Spleen (tissue), 13 donors: ENCODE measurements around the gene DMAC1. TPM values are rescaled to one million over a fixed set of nuclear protein-coding genes. Genes with fewer than 3 reads are reported as not detected.

Source experiments
- DNase-seq: peaks from one replicate; pipeline ENCODE4 v3.0.0-alpha.2; 2020
- H3K27ac ChIP-seq, 8 donors: fragments of 200-600 bp; sonication (generic) in 7 of 8; 1 replicate in 4 of 8; 2 replicates in 4 of 8; pipeline versions ENCODE4 v1.5.0 to v1.8.0; 2016 to 2021; ENCODE audit warnings: inconsistent platforms in 4 of 8, mild to moderate bottlenecking in 4 of 8, moderate library complexity in 1 of 8
- H3K27me3 ChIP-seq, 7 donors: fragments of 200-600 bp; sonication (generic) in 6 of 7; replicated peaks in 1 of 7; 1 replicate in 4 of 7; 2 replicates in 3 of 7; pipeline versions ENCODE4 v1.5.0 to v1.8.0; 2016 to 2021; ENCODE audit warnings: inconsistent platforms in 3 of 7, mild to moderate bottlenecking in 1 of 7
- H3K36me3 ChIP-seq, 6 donors: fragments of 200-600 bp; sonication (generic) in 5 of 6; 1 replicate in 4 of 6; 2 replicates in 2 of 6; pipeline versions ENCODE4 v1.5.0 to v1.8.0; 2016 to 2021; ENCODE audit warnings: inconsistent platforms in 2 of 6
- H3K4me1 ChIP-seq, 6 donors: fragments of 200-600 bp; sonication (generic) in 5 of 6; 1 replicate in 3 of 6; 2 replicates in 3 of 6; pipeline versions ENCODE4 v1.5.0 to v1.8.0; 2016 to 2021; ENCODE audit warnings: inconsistent platforms in 3 of 6
- H3K4me3 ChIP-seq, 8 donors: fragments of 200-600 bp; sonication (generic) in 7 of 8; 1 replicate in 4 of 8; 2 replicates in 4 of 8; pipeline versions ENCODE4 v1.5.0 to v1.8.0; 2016 to 2021; ENCODE audit warnings: inconsistent platforms in 4 of 8, mild to moderate bottlenecking in 4 of 8, moderate library complexity in 2 of 8
- H3K9me3 ChIP-seq, 8 donors: fragments of 200-600 bp; sonication (generic) in 7 of 8; 1 replicate in 4 of 8; 2 replicates in 4 of 8; pipeline versions ENCODE4 v1.5.0 to v1.8.0; 2016 to 2021; ENCODE audit warnings: inconsistent platforms in 4 of 8
- POLR2A ChIP-seq, 3 donors: fragments of 450-650 bp; IDR thresholded peaks; one replicate each; pipeline ENCODE4 v1.5.1; 2017; ENCODE audit warnings: antibody characterized with exemption in 3 of 3, mild to moderate bottlenecking in 1 of 3
- POLR2AphosphoS5 ChIP-seq, 3 donors: sonication (generic); formaldehyde crosslinking; IDR thresholded peaks; one replicate each; pipeline ENCODE4 v1.5.1; 2017; ENCODE audit warnings: antibody characterized with exemption in 3 of 3
- WGBS, 5 donors: extraction: QIAGEN DNeasy Blood & Tissue Kit in 3 of 5; methylation state at CpG; one replicate each; pipeline versions ENCODE4 v1.1.5 to v1.1.7; 2013 to 2018; 5-methylcytosine and 5-hydroxymethylcytosine counted together
- intact Hi-C: fragments of 100-400 bp; cut with DNase I; formaldehyde crosslinking; loops from one replicate; pipeline ENCODE4 v1.15.0; 2023; ENCODE audit warnings: low total_unique reads
- long read RNA-seq, 2 donors: transcript quantifications; one replicate each; lab custom pipeline, GENCODE V29; 2026
- polyA plus RNA-seq, 3 donors: library from polyadenylated mRNA; stranded (reverse); fragments of 200-250 nt; gene quantifications; one replicate each; pipeline ENCODE4 v1.2.1, GENCODE V29; 2013
- total RNA-seq, 7 donors: library from RNA; depleted of rRNA in 3 of 7; stranded (reverse); fragments of >200 nt in 3 of 7; fragmentation: NEBNext Ultra II Directional in 4 of 7; extraction: Animal tissue kit (Norgen Biotek cat#: 25700) in 4 of 7; gene quantifications; one replicate each; pipeline versions ENCODE4 v1.1.0 to v1.2.1, GENCODE V29; 2016 to 2021
- TF ChIP-seq, protein P1 (sequence below), 11 experiments: fragments of 200-600 bp in 7 of 11; fragments of 450-650 bp in 4 of 11; sonication (generic) in 4 of 11; IDR thresholded peaks in 8 of 11; conservative IDR thresholded peaks in 3 of 11; 1 replicate in 7 of 11; 2 replicates in 4 of 11; pipeline versions ENCODE4 v1.4.0 to v1.8.0; 2016 to 2021; ENCODE audit warnings: antibody characterized with exemption in 11 of 11, inconsistent platforms in 4 of 11, mild to moderate bottlenecking in 1 of 11
- donor health status: healthy with polysubstance abuse.
- donor health status: DM: no; HTN: no; CAD: no; lungs with moderate emphysema.
- donor health status: DM: no; HTN: no; CAD: no.
- donor health status: Bipolar disorder and iron deficiency.
- donor health status: healthy.
- donor health status: DM: no; HTN: no; CAD: no.
- donor health status: DM: yes; HTN: yes; CAD: no.

The DMAC1 gene, protein sequence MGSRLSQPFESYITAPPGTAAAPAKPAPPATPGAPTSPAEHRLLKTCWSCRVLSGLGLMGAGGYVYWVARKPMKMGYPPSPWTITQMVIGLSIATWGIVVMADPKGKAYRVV
- total RNA-seq (10 to 100 TPM; 14.3 to 42.2 (median 32.2) TPM), polyA plus RNA-seq (10 to 100 TPM; 15.2 to 22.4 (median 20.3) TPM)
- long read RNA-seq, donor 1, transcript DMAC1-201 (2 exons, 2,755 nt) = major isoform, 59 of 81 reads
- long read RNA-seq, donor 1, partial matches to known transcripts = 6 of 81 reads
- long read RNA-seq, donor 1, other reads (novel, unspliced or antisense) = 16 of 81 reads
- long read RNA-seq, donor 2, transcript DMAC1-201 (2 exons, 2,755 nt) = major isoform, 59 of 66 reads
- long read RNA-seq, donor 2, partial matches to known transcripts = 0 of 66 reads
- long read RNA-seq, donor 2, other reads (novel, unspliced or antisense) = 7 of 66 reads

GRCh38 chr9:7799234-7799943 is at the start of gene DMAC1:
Gene DMAC1 (minus strand): TSS chr9:7799778. CDS start chr9:7799734, 44 bp downstream.
- Histone ChIP-seq H3K4me1 (peaks cover 4 to 27% (median 19%) of the 10 kb centered on the region in 6 donors), H3K9me3 (no peaks in the 10 kb centered on the region), H3K4me3 (peak within 1 kb of the TSS; percentile 42 to 97 (median 77)), H3K36me3 (peaks cover 9 to 36% (median 19%) of the 10 kb centered on the region in 6 donors), H3K27me3 (no peaks in the 10 kb centered on the region), H3K27ac (peak within 1 kb of the TSS; percentile 71 to 98 (median 94))
- DNase-seq = peak; percentile 94
- 0 to 1% (median 0%) methylated on average over 40 to 46 of the region's 46 CpGs for WGBS, 5 donors
- intact Hi-C loops = no loop called here
- TF ChIP-seq POLR2AphosphoS5 (IDR thresholded peaks at IDR 0.05) (peak; percentile 87 to 91 (median 89)), POLR2A (IDR thresholded peaks at IDR 0.05) (no peak)

- Histone ChIP-seq H3K9me3 (no peaks in the 10 kb centered on the region), H3K36me3 (no peaks in the 10 kb centered on the region), H3K27ac (no peak overlapping the region), H3K4me1 (peaks cover 0 to 3% (median 0%) of the 10 kb centered on the region in 6 donors), H3K4me3 (no peak overlapping the region), H3K27me3 (no peaks in the 10 kb centered on the region)
- 77 to 96% (median 84%) methylated on average over 1 of the region's 1 CpG for WGBS, 5 donors
- intact Hi-C loops = no loop called here
- TF ChIP-seq POLR2AphosphoS5 (IDR thresholded peaks at IDR 0.05) = no peak
- no peak for TF ChIP-seq POLR2A (IDR thresholded peaks at IDR 0.05)
- TF ChIP-seq, protein P1, sequence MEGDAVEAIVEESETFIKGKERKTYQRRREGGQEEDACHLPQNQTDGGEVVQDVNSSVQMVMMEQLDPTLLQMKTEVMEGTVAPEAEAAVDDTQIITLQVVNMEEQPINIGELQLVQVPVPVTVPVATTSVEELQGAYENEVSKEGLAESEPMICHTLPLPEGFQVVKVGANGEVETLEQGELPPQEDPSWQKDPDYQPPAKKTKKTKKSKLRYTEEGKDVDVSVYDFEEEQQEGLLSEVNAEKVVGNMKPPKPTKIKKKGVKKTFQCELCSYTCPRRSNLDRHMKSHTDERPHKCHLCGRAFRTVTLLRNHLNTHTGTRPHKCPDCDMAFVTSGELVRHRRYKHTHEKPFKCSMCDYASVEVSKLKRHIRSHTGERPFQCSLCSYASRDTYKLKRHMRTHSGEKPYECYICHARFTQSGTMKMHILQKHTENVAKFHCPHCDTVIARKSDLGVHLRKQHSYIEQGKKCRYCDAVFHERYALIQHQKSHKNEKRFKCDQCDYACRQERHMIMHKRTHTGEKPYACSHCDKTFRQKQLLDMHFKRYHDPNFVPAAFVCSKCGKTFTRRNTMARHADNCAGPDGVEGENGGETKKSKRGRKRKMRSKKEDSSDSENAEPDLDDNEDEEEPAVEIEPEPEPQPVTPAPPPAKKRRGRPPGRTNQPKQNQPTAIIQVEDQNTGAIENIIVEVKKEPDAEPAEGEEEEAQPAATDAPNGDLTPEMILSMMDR (IDR thresholded peaks at IDR 0.05 in 8 of 11, conservative IDR thresholded peaks at IDR 0.05 in 3 of 11) = no peak
- no peak for DNase-seq
Observed at GRCh38 chr9:7849362-7849761, 49.8 kb upstream of the DMAC1 start.

DNA sequence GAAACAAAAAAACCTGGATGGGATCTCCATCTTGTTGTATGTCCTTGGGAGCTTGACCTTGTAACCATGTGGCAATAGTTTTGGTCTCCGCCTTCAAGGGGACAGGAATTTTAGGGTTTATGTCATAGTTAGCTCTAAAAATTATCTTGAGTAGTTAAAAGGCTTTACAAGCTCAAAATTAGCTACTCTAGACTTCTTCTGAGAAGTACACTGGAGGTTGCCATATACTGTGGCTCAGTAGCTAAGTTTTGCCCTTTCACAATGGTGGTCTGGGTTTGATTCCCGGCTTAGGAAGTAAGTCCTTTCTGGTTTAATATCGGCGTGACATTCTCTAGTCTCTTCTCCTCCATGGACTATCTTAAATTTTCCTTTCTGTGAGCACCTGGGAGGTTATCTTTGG is 48.9 kb upstream of the DMAC1 start:
- DNase-seq = no peak
- intact Hi-C loops = no loop called here
- Histone ChIP-seq H3K4me3 (no peak overlapping the region), H3K36me3 (no peaks in the 10 kb centered on the region), H3K27me3 (no peaks in the 10 kb centered on the region), H3K27ac (no peak overlapping the region), H3K4me1 (peaks cover 0 to 8% (median 0%) of the 10 kb centered on the region in 6 donors), H3K9me3 (no peaks in the 10 kb centered on the region)
- no peak for TF ChIP-seq POLR2A (IDR thresholded peaks at IDR 0.05)
- TF ChIP-seq, protein P1 (IDR thresholded peaks at IDR 0.05 in 8 of 11, conservative IDR thresholded peaks at IDR 0.05 in 3 of 11) = no peak
- TF ChIP-seq POLR2AphosphoS5 (IDR thresholded peaks at IDR 0.05) = no peak
- 88 to 93% (median 91%) methylated on average over 4 of the region's 4 CpGs for WGBS, 5 donors

GRCh38 chr9:7844242-7844641 is 44.7 kb upstream of the DMAC1 start:
- WGBS, 5 donors = 29 to 53% (median 44%) methylated on average over 3 of the region's 3 CpGs

More at GRCh38 chr9:7844242-7844641, 44.7 kb upstream of the DMAC1 start:
- H3K9me3 ChIP-seq = no peaks in the 10 kb centered on the region
- H3K27ac ChIP-seq = no peak overlapping the region
- intact Hi-C loops = no loop called here
- no peaks in the 10 kb centered on the region for H3K27me3 ChIP-seq
- TF ChIP-seq POLR2A (IDR thresholded peaks at IDR 0.05) = no peak
- TF ChIP-seq, protein P1 (IDR thresholded peaks at IDR 0.05 in 8 of 11, conservative IDR thresholded peaks at IDR 0.05 in 3 of 11) = peak in 9 of 11 experiments; percentile 24 to 60 (median 47)
- H3K36me3 ChIP-seq = no peaks in the 10 kb centered on the region
- no peak for DNase-seq
- no peak overlapping the region for H3K4me3 ChIP-seq
- H3K4me1 ChIP-seq = peaks cover 0 to 8% (median 0%) of the 10 kb centered on the region in 6 donors
